ENCODE results near the gene RELN.

The RELN gene

GRCh38 chr7:103666326-103666725 lies 323.1 kb downstream of the RELN start:
- no peak for DNase-seq

- DNase-seq, result no peak
Measured at GRCh38 chr7:103664577-103664976, 324.9 kb downstream of the RELN start.

- no peak for DNase-seq
Measured at GRCh38 chr7:103660455-103661371, 328.7 kb downstream of the RELN start.

- DNase-seq, result no peak
Measured at GRCh38 chr7:103658055-103659005, 331.1 kb downstream of the RELN start.

- DNase-seq, result no peak
Measured at GRCh38 chr7:103657474-103657894, 332.0 kb downstream of the RELN start.

GRCh38 chr7:103656221-103656620 lies 333.2 kb downstream of the RELN start:
- no peak for DNase-seq

- no peak for DNase-seq
Measured at GRCh38 chr7:103651593-103652377, 337.7 kb downstream of the RELN start.

GRCh38 chr7:103649052-103649451 lies 340.4 kb downstream of the RELN start:
- no peak for DNase-seq

GRCh38 chr7:103648135-103648534 lies 341.3 kb downstream of the RELN start:
- DNase-seq, result no peak

- no peak for DNase-seq
Measured at GRCh38 chr7:103644319-103644718, 345.1 kb downstream of the RELN start.

- DNase-seq, result no peak
Measured at GRCh38 chr7:103640031-103640779, 349.3 kb downstream of the RELN start.

- DNase-seq, result no peak
Measured at GRCh38 chr7:103637726-103638125, 351.7 kb downstream of the RELN start.

- DNase-seq, result no peak
Measured at GRCh38 chr7:103637094-103637493, 352.4 kb downstream of the RELN start.

- no peak for DNase-seq
Measured at GRCh38 chr7:103636153-103636552, 353.3 kb downstream of the RELN start.

GRCh38 chr7:103632972-103633371 lies 356.5 kb downstream of the RELN start:
- no peak for DNase-seq

- no peak for DNase-seq
Measured at GRCh38 chr7:103632005-103632639, 357.3 kb downstream of the RELN start.

GRCh38 chr7:103630318-103630717 lies 359.1 kb downstream of the RELN start:
- DNase-seq, result no peak

GRCh38 chr7:103628742-103629141 lies 360.7 kb downstream of the RELN start:
- no peak for DNase-seq

- no peak for DNase-seq
Measured at GRCh38 chr7:103626776-103627175, 362.7 kb downstream of the RELN start.

GRCh38 chr7:103622274-103622673 lies 367.2 kb downstream of the RELN start:
- DNase-seq, result no peak
